Activated T-helper 17 cell treated with anti-CD3 and anti-CD28 coated beads, Interleukin-2, amount 50 U/mL, for 72 hours (primary cell): ENCODE measurements around the gene SERGEF. TPM values are rescaled to one million over a fixed set of nuclear protein-coding genes. Genes with fewer than 3 reads are reported as not detected.

Experiments
- ATAC-seq: fragments of 150-1000 bp; cut with Tn5 transposase; replicated peaks from 2 replicates; pipeline ENCODE4 v1.10.0; 2021; ENCODE audit warnings: mild to moderate bottlenecking, moderate library complexity
- H3K27ac Mint-ChIP-seq: one replicate; pipeline ENCODE4 v1.8.0; 2022; ENCODE audit warnings: mixed read lengths
- H3K27me3 Mint-ChIP-seq: one replicate; pipeline ENCODE4 v1.8.0; 2022; ENCODE audit warnings: mixed read lengths
- H3K36me3 Mint-ChIP-seq: one replicate; pipeline ENCODE4 v1.8.0; 2022; ENCODE audit warnings: low read depth, mild to moderate bottlenecking, mixed read lengths
- H3K4me1 Mint-ChIP-seq: one replicate; pipeline ENCODE4 v1.8.0; 2022; ENCODE audit warnings: mixed read lengths
- H3K4me3 Mint-ChIP-seq: one replicate; pipeline ENCODE4 v1.8.0; 2022; ENCODE audit warnings: mild to moderate bottlenecking, mixed read lengths
- H3K9me3 Mint-ChIP-seq: one replicate; pipeline ENCODE4 v1.8.0; 2022; ENCODE audit warnings: mixed read lengths
- total RNA-seq, 2 donors: library from RNA; stranded (reverse); gene quantifications; one replicate each; pipeline ENCODE4 v1.2.3, GENCODE V29; 2022

Gene SERGEF
- total RNA-seq, 2 donors from 2014 or later, result 47.9 to 76.0 TPM

GRCh38 chr11:17805043-17805442 lies 207.8 kb downstream of the SERGEF start:
- peaks cover 13% of the 10 kb centered on the region for H3K4me1 Mint-ChIP-seq
- no peaks in the 10 kb centered on the region for H3K9me3 Mint-ChIP-seq
- H3K4me3 Mint-ChIP-seq, result no peak overlapping the region
- ATAC-seq, result no peak
- no peak overlapping the region for H3K27ac Mint-ChIP-seq
- no peaks in the 10 kb centered on the region for H3K36me3 Mint-ChIP-seq
- H3K27me3 Mint-ChIP-seq, result no peaks in the 10 kb centered on the region

- no peaks in the 10 kb centered on the region for H3K9me3 Mint-ChIP-seq
- no peak for ATAC-seq
- no peak overlapping the region for H3K27ac Mint-ChIP-seq
- H3K4me3 Mint-ChIP-seq, result no peak overlapping the region
- H3K27me3 Mint-ChIP-seq, result no peaks in the 10 kb centered on the region
- peaks cover 9% of the 10 kb centered on the region for H3K4me1 Mint-ChIP-seq
- peaks cover 7% of the 10 kb centered on the region for H3K36me3 Mint-ChIP-seq
Observed at GRCh38 chr11:17803754-17804334, 209.0 kb downstream of the SERGEF start.

GRCh38 chr11:17802491-17802890 lies 210.4 kb downstream of the SERGEF start:
- no peak overlapping the region for H3K27ac Mint-ChIP-seq
- peaks cover 7% of the 10 kb centered on the region for H3K36me3 Mint-ChIP-seq

DNA sequence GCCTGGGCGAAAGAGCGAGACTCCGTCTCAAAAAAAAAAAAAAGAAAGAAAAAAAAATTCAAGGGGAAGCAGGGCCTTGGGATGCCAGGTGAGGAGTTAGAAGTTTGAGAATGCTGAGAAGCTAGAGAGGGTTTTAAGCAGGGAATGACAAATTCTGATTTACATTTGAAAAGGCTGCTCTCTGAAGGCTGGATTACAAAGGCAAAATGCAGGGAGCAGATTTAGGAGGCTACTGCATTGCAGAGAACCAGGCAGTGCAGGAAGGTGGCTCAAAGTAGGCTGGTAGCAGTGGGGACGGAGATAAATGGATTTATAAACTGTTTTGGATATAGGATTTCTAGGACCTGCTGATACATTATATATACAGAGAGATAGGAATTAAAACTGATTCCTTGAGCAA lies 211.7 kb downstream of the SERGEF start:
- no peak overlapping the region for H3K4me3 Mint-ChIP-seq
- ATAC-seq, result no peak
- H3K36me3 Mint-ChIP-seq, result peaks cover 7% of the 10 kb centered on the region
- H3K27ac Mint-ChIP-seq, result no peak overlapping the region
- no peaks in the 10 kb centered on the region for H3K27me3 Mint-ChIP-seq
- H3K4me1 Mint-ChIP-seq, result peaks cover 9% of the 10 kb centered on the region
- H3K9me3 Mint-ChIP-seq, result no peaks in the 10 kb centered on the region

More at GRCh38 chr11:17802491-17802890, 210.4 kb downstream of the SERGEF start:
- H3K4me3 Mint-ChIP-seq, result no peak overlapping the region
- H3K9me3 Mint-ChIP-seq, result no peaks in the 10 kb centered on the region
- peaks cover 9% of the 10 kb centered on the region for H3K4me1 Mint-ChIP-seq
- ATAC-seq, result no peak
- no peaks in the 10 kb centered on the region for H3K27me3 Mint-ChIP-seq

DNA sequence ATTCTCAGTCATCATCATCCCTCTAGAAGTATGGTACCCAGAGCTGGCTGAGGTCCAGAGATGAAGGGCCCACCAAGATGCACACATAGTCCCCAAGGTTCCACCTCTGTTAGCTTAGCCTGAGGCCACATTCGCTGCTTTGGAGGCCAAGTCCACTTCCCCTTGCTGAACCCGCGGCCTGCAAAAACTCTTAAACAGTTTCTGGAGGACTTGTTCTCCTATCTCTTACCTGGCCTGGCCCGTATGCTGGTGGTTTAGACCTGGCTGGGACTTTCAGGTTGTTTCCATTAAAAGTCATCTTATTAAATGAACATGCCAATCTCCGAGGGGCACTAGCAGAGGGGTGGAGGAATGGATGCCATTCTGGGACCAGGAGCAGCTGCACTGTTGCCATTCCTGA lies 213.7 kb downstream of the SERGEF start:
- Mint-ChIP-seq H3K27ac (peak overlapping the region; percentile 41), H3K27me3 (no peaks in the 10 kb centered on the region)
- ATAC-seq, result no peak

DNA sequence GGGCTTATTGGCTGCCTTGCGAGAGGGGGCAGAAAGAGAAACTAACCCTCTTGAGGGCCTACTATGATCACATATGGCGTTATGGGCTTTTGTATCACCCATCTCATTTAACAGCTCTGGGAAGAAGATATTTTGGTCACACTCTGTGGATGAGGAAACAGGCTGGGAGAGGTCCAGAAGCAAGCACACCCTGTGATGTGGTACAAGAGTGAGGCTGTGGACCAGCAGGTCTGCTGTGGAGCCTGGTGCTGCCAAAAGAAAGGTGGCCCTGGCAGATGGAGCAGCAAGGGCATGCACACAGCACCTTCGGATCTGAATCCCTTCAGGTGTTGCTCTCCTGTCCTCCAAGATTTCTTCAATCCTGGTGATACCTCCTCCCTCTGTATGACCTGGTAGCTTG lies 214.1 kb downstream of the SERGEF start:
- no peak for ATAC-seq
- Mint-ChIP-seq H3K27me3 (no peaks in the 10 kb centered on the region), H3K4me3 (no peak overlapping the region)

More for the DNA sequence above, 213.7 kb downstream of the SERGEF start:
- Mint-ChIP-seq H3K36me3 (peaks cover 7% of the 10 kb centered on the region), H3K9me3 (no peaks in the 10 kb centered on the region), H3K4me3 (no peak overlapping the region), H3K4me1 (peaks cover 9% of the 10 kb centered on the region)

GRCh38 chr11:17798253-17798652 lies 214.6 kb downstream of the SERGEF start:
- Mint-ChIP-seq H3K36me3 (peaks cover 7% of the 10 kb centered on the region), H3K4me3 (no peak overlapping the region)
- ATAC-seq, result no peak

More for the DNA sequence above, 214.1 kb downstream of the SERGEF start:
- peaks cover 7% of the 10 kb centered on the region for H3K4me1 Mint-ChIP-seq
- H3K9me3 Mint-ChIP-seq, result no peaks in the 10 kb centered on the region
- H3K36me3 Mint-ChIP-seq, result peaks cover 7% of the 10 kb centered on the region
- H3K27ac Mint-ChIP-seq, result peak overlapping the region; percentile 41

DNA sequence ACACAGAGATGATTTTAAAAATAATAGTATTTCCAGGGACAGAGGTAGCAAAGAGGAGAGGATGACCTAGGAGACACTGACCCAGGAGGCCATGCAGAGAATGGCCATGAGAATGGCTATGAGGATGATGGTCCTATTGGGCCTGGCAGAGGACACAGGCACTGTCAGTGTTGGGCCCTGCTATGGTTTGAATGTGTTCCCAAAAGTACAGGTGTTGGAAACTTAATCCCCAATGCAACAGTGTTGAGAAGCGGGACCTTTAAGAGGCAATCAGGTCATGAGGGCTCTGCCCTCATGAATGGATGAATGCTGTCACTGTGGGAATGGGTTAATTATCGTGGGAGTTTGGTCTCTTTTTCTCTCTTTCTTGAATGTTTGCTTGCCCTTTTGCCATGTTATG lies 216.7 kb downstream of the SERGEF start:
- Mint-ChIP-seq H3K27ac (no peak overlapping the region), H3K4me3 (no peak overlapping the region), H3K4me1 (peaks cover 3% of the 10 kb centered on the region), H3K27me3 (no peaks in the 10 kb centered on the region), H3K9me3 (no peaks in the 10 kb centered on the region), H3K36me3 (peaks cover 7% of the 10 kb centered on the region)
- ATAC-seq, result no peak

More at GRCh38 chr11:17798253-17798652, 214.6 kb downstream of the SERGEF start:
- no peaks in the 10 kb centered on the region for H3K27me3 Mint-ChIP-seq
- no peaks in the 10 kb centered on the region for H3K9me3 Mint-ChIP-seq
- H3K27ac Mint-ChIP-seq, result no peak overlapping the region
- H3K4me1 Mint-ChIP-seq, result peaks cover 3% of the 10 kb centered on the region

DNA sequence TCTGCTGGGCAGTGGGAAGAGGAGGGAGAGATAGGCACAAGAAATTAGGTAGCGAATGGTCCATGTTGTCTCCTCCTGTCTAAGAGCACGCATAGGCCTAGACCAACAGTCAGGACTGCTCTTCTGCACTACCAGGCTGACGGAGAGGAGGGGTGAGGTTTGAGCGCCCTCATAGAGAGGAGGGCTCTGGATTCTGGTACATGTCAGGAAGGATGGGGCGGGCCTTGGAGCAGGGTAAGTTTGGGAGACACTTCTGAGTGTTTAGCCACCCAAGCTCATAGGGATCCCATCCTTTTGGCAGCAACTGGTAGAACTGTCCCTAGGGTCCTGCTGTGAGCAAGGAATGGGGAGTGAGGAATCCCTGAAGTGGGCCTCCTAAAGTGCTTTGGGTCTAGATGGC lies 217.9 kb downstream of the SERGEF start:
- no peaks in the 10 kb centered on the region for H3K4me1 Mint-ChIP-seq
- no peak overlapping the region for H3K27ac Mint-ChIP-seq
- no peaks in the 10 kb centered on the region for H3K9me3 Mint-ChIP-seq
- H3K27me3 Mint-ChIP-seq, result no peaks in the 10 kb centered on the region
- H3K4me3 Mint-ChIP-seq, result no peak overlapping the region
- ATAC-seq, result no peak
- H3K36me3 Mint-ChIP-seq, result peaks cover 7% of the 10 kb centered on the region

GRCh38 chr11:17793642-17794170 lies 219.1 kb downstream of the SERGEF start:
- Mint-ChIP-seq H3K27me3 (no peaks in the 10 kb centered on the region), H3K27ac (no peak overlapping the region), H3K4me3 (no peak overlapping the region), H3K9me3 (no peaks in the 10 kb centered on the region), H3K36me3 (peaks cover 6% of the 10 kb centered on the region), H3K4me1 (peaks cover 4% of the 10 kb centered on the region)
- ATAC-seq, result no peak

- Mint-ChIP-seq H3K27ac (no peak overlapping the region), H3K9me3 (no peaks in the 10 kb centered on the region), H3K27me3 (no peaks in the 10 kb centered on the region), H3K4me3 (no peak overlapping the region), H3K4me1 (peaks cover 7% of the 10 kb centered on the region), H3K36me3 (peaks cover 11% of the 10 kb centered on the region)
- ATAC-seq, result no peak
Observed at GRCh38 chr11:17792161-17792560, 220.7 kb downstream of the SERGEF start.

DNA sequence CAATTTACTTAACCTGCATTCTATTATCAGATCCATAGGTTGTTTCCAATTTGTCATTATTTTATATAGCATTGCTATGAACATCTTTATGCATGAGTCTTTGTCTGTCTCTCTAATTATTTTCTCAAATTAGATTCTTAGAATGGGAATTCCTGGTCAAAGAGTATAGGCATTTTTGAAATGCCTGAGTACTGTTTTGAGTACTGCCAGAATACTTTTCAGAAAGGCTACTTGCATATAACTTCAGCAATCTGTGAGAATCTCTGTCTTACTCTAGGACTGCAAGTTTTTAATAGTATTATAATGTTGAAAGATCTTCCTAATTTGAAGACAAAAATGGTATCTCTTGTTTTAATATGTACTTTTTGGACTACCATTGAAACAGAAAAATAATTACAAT lies 221.7 kb downstream of the SERGEF start:
- Mint-ChIP-seq H3K27ac (no peak overlapping the region), H3K27me3 (no peaks in the 10 kb centered on the region), H3K9me3 (no peaks in the 10 kb centered on the region), H3K4me3 (no peak overlapping the region), H3K4me1 (peaks cover 7% of the 10 kb centered on the region), H3K36me3 (peaks cover 11% of the 10 kb centered on the region)
- no peak for ATAC-seq

DNA sequence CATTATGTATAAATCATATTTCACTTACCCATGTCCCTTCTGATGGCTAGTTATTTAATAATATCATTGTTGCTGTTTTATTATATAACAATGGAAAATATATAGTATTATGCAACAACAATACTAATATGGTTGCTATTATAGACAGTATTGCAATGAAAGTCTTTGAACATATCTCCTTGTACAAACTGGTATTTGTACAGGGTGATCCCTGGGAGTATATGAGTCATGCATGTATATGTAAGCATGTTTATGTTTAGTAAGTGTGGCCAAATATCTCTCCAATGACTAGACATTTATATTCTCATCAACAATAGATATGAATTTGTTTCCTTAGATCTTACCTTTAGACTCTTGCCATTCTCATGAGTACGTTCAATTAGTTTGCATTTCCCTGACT lies 222.4 kb downstream of the SERGEF start:
- H3K36me3 Mint-ChIP-seq, result peaks cover 11% of the 10 kb centered on the region

DNA sequence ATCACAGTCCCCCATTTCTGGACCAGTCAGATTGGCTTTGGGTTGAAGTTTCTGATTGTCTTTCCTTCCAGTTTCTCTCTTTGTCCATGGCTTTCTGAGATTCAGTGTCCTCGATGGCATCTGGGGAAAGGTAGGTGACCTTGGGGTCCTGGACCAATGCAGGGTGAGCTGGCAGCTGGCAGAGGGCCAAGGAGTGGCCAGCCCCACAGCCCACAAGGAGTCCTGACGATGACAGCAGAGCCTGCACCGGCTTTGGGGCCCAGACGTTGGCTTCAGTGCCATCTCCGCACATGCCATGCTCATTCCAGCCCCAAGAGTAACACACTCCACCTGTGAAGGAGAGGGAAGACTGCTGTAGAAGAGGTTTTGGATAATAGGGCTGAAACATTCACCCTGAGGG lies 224.8 kb downstream of the SERGEF start:
- H3K36me3 Mint-ChIP-seq, result peaks cover 11% of the 10 kb centered on the region
- no peak overlapping the region for H3K27ac Mint-ChIP-seq
- no peak for ATAC-seq
- H3K27me3 Mint-ChIP-seq, result no peaks in the 10 kb centered on the region
- H3K4me1 Mint-ChIP-seq, result peaks cover 7% of the 10 kb centered on the region
- no peak overlapping the region for H3K4me3 Mint-ChIP-seq
- no peaks in the 10 kb centered on the region for H3K9me3 Mint-ChIP-seq

More for the DNA sequence above, 222.4 kb downstream of the SERGEF start:
- no peaks in the 10 kb centered on the region for H3K9me3 Mint-ChIP-seq
- no peak overlapping the region for H3K27ac Mint-ChIP-seq
- H3K27me3 Mint-ChIP-seq, result no peaks in the 10 kb centered on the region
- H3K4me1 Mint-ChIP-seq, result peaks cover 7% of the 10 kb centered on the region
- H3K4me3 Mint-ChIP-seq, result no peak overlapping the region
- ATAC-seq, result no peak

GRCh38 chr11:17786824-17787525 lies 225.9 kb downstream of the SERGEF start:
- H3K9me3 Mint-ChIP-seq, result no peaks in the 10 kb centered on the region
- no peaks in the 10 kb centered on the region for H3K27me3 Mint-ChIP-seq
- no peak overlapping the region for H3K27ac Mint-ChIP-seq
- ATAC-seq, result no peak
- no peak overlapping the region for H3K4me3 Mint-ChIP-seq
- peaks cover 11% of the 10 kb centered on the region for H3K36me3 Mint-ChIP-seq
- H3K4me1 Mint-ChIP-seq, result peaks cover 7% of the 10 kb centered on the region
